ENCODE measurements around the gene ASS1. TPM values are rescaled to one million over a fixed set of nuclear protein-coding genes. Genes with fewer than 3 reads are reported as not detected.
A peak's percentile ranks its signal among the peaks of the same experiment; 100 is the strongest.

Gene ASS1
- polyA plus RNA-seq, 1 donor: 281 TPM

DNA sequence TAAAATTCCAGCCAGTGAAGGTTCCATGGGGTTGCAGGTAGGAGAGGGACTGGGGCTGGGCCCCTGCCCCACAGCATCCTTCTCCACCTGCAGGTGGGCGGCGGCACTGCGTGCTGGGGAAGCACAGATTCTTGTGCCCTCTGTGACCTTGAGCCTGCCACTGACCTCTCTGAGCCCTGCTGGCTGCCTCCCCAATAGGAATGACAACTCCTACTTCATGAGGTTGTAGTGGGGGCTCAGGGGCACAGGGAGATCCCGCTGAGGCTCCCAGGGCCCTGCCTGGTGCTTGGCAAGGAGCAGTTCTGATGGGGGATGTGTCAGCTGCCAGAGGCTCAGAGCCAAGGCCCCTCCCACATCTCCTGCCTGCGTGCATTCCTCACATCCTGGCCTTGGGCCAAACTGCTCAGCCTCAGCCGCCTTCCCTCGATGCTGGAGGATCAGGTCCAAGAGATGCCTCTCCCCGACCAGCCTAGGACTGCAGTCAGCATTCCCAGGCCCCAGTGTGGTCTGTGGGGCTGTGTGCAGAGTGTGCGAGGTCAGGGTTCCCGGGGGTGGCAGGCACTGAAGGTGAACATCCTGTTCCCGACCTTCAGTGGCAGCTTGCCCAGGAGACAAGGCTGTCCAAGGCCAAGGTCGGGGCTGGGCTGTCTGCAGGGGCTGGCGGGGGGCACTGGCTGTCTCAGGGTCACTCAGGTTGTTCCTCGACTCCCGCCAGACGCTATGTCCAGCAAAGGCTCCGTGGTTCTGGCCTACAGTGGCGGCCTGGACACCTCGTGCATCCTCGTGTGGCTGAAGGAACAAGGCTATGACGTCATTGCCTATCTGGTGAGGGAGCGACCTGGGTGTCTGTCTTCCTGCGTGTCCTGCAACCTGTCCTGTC, 7.0 kb downstream of the ASS1 start:
- DNase-seq: peak; percentile 93

DNA sequence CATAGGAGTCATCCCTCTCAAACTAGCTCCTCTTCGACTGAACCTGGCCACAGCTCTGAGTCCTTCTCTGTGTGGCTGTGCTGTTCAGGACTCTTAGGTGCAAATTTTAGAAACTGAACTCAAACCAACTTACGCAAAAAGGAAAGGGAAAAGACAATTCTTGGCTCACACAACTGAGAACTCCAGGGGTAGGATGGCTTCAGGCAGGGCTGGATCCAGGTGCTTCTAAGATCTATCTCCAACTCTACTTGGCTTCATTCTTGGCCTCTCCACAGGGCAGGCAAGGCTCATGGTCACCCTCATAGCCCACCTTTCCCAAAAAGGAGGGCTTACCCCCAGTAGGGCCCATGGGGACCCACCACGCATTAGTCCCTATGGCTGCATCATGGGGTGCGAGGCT, 8.1 kb downstream of the ASS1 start:
- no peak for DNase-seq

DNA sequence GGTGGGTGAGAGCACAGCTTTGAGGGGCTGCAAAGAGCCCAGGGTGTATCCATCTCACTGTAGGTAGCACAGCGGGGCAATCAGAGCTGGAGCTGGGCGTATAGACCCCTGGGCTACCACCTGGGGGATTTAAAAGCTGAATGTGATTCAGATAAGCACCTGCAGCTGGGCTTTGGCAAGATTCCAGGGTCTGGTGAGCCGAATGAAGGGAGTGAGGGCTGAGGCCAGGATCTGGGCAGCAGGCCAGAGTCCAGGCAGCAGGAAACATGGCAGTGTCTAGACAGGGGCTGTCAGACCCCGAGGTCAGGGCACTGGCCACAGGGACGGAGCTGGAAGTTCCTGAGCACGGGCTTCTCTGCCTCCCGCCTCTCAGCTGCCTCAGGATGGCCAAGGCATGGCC, 8.7 kb downstream of the ASS1 start:
- DNase-seq: no peak

DNA sequence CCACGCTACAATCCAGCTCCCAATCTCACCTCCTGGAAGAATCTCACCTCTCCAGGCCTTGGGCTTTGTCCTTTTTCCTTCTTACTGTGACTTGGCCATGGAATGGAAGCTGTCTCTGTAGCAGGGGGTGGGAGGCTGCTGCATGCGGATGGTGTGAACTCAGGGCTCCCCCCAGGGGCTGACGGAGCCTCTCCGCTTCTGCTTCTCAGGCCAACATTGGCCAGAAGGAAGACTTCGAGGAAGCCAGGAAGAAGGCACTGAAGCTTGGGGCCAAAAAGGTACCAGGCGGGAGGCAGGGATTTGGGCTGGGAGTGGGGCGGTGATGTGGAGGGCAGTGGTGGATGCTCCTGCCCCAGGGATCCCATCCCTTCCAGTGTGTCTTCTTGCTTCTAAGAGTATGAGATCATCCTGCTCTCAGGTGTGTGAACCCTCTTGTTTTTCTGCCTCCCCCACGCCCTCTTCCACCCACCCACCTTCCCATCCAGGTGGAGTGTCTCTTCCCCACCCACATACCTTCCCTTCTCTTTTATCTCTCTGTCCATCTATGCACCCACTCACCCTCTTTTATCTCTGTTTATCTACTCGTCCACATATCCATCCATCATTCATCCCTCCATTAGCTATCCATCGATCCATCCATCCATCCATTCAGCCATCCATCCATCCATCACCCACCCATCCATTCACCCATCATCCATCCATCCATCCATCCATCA, 9.5 kb downstream of the ASS1 start:
- DNase-seq: no peak

DNA sequence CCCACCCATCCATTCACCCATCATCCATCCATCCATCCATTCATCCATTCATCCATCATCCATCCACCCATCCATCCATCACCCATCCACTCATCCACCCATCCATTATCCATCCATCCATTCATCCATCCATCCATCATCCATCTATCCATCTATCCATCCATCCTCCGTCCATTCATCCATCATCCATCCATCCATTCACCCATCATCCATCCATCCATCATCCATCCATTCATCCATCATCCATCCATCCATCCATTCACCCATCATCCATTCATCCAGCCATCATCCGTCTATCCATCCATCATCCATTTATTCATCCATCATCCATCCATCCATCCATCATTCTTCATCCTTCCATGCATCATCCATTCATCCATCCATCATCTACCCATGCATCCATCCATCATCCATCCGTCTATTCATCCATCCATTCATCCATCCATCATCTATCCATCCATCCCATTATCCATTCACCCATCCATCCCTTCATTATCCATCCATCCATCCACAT, 10.1 kb downstream of the ASS1 start:
- no peak for DNase-seq

DNA sequence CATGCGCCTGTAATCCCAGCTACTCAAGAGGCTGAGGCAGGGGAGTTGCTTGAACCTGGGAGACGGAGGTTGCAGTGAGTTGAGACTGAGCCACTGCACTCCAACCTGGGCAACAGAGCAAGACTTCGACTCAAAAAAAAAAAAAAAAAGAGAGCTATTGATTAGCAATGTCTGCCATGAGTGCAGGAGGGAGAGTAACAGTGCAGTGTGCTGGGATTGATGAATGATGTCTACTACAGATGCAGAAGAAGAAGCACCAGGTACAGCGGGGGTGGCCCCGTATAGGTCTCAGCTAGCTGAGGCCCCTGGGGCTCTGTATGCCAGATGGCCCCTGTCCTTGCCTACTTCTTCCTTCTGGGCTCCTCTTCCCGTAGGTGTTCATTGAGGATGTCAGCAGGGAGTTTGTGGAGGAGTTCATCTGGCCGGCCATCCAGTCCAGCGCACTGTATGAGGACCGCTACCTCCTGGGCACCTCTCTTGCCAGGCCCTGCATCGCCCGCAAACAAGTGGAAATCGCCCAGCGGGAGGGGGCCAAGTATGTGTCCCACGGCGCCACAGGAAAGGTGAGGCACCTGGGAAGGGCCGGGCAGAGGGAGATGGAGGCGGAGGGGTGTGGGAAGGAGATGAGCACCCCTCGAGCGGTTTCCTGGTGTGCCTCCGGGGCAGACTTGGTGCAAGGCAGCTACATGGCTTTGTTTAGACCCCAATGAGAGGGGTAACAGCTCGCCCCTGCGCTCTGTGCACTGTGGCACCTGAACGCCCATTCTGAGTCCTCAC, 13.5 kb downstream of the ASS1 start:
- DNase-seq: no peak

DNA sequence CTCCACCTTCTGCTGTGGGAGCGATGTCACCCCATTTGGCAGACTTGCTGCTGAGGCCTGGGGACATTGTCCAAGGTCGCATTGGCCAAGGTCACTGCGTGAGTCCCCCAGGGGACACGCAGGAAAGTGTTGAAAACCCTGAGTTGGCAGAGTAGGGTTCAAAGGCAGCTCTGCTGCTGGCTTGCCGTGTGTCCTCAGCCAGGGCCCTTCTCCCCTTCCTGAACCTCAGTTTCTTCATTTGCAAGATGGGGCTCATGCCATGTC, 14.0 kb downstream of the ASS1 start:
- DNase-seq: no peak

DNA sequence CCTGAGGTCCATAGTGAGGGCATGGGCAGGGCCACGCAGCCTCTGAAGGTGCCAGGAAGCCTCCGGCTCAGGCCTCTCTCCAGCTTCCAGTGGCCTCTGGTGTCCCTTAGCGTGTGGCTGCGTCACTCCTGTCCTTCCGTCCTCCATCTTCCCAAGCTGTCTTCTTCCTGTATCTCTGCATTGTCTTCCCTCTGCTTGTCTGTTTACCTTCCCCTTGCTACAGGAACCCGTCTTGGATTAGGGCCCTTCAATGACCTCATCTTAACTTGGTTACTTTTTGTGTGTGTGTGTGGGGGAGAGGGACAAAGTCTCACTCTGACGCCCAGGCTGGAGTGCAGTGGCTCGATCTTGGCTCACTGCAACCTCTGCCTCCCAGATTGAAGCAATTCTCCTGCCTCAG, 14.4 kb downstream of the ASS1 start:
- DNase-seq: no peak

DNA sequence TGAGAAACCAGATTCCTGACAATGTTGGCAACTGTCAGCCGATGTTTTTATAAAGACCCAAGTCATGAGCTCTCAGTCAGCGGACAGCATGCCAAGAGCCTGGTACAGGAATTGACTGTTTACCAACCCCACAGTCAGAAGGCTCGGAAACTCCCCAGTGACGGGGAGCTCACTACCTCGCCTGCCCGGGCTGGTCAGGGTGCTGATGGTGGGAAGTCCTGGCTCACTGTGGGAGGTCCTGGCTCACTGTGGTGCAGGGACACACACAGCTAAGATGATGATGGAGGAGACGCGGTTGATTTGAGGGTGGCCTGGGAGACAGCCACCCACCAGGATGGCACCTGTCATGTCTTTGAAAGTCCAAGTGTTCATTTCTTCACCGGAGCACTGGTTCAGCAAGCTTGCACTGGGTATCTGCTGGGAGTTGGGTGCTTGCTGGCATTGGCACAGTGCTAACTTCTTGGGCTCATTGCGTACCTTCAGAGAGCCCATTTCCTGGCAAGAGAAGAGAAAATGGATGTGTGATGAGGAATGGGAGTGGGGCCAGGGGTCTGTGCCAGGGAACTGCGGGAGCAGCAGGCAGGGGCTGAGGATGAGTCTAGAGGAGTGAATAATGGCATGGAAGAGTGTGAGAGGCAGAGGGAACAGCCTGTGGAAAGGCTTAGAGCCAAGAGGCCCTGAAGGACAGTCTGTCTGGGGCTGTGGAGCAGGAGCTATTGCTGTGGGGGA, 15.3 kb downstream of the ASS1 start:
- DNase-seq: no peak

DNA sequence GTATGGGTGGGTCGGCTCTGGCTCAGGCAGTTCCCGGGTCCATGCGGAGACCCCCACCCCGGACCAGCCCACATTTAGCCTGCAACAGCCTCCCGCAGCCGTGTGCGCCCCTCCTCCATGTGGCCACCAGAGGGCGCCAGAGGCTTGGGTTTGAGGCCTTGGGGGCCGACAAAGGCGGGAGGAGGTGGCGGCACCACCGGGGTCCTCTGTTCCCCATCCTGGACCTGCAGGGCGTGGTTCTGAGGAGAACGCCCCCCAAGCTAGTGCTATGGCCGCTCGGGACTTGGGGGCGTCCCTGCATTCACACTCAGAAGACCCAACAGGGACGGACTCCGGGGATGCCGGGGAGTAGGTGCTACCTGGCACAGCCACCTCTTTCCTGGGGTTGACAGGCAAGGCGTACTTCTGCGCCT, 16.5 kb downstream of the ASS1 start:
- DNase-seq: no peak

DNA sequence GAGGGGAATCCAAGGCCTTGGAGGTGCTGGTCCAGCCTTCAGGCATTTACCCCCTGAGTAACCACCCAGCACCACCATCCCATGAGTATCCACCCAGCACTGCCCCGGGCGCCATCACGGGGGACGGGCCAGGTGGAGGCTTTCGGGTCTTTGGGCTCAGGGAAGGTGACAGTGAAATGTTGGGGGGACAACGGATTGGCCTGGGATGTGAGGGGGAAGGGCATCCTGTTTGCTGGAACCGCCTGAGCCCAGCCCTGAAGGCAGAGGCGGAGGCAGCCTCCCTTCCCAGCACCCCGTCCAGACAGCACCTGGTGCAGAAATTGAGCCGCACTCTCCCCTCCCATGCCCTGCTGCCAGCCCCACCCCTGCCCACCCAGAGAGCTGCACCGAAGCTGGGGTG, 17.0 kb downstream of the ASS1 start:
- DNase-seq: no peak

DNA sequence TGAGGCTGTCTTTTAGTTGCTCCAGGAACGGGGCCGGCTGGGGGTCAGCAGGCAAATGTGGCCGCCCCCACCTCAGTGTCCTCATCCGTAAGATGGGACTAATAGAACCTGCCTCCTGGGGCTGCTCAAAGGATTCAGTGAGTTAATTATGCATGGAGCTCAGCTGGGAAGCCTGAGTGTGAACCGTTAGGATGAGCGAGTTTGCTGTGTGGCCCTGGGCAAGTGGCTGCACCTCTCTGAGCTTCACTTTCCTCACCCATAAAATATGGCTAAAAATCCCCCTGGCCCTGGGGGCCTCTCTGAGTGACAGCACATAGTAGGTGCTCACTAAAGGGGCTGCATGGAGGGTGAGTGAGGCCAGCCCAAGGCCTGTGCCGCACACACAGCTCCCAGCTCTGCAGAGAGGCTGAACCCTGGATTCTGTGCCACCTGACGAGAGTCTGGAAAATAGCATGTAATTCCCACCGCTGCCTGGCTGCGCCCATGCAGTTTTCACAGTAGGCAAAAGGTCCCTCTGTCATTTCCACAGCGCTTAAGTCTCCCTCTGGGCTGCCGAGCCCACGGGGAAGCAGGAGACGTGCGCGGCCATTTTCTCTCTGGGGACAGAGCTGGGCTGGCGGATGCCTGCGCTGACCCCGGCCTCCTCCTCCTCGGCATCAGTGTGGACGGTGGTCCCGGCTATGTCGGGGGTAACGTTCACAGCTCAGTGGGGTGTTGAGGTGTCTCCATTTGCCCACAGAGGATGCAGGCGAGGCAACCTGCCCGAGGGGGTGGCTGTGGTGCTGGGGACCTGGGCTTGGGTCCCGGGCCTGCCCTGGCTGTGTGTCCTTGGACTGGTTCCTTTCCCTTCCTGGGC, 18.2 kb downstream of the ASS1 start:
- no peak for DNase-seq

DNA sequence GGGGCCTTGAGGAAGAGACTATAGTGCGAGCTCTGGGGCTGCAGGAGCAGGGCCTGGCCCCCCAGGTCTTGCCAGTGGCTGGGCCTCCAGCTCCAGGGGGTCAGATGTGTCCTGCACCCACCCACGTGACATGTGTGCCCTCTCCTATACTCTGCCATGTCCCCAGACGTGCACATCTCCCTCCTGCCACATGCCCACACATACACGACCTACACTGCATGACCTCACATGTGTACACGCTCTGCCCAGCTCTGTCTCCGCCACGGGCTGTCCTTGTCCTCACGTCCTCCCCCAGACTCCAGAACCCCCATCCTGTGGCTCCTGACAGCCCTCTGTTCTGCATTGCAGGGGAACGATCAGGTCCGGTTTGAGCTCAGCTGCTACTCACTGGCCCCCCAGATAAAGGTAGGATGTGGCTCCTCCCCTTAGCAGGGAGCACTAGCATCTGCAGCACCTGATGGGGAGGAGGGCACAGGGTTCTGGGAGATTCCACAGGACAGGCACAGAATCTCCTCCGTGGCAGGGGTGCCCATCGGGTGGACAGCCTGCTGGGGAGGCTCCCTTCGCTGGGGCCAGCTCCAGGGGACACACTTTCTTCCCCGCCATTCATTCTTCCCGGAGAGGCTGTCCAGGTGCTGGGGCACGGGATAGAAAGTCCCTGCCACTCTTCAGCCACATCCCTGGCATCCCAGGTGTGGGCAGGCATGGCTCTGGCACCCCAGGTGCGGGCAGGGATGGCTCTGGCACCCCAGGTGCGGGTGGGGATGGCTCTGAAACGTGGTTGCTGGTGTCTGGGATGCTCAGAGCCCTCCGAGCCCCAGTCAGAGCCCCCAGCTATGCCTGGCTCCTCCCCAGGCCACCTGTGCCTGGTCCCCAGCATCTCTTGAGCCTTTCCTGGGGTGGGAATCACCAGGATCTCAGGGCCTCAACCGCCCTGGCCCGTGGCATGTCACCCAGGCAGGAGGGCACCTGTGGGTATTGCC, 19.3 kb downstream of the ASS1 start:
- no peak for DNase-seq

DNA sequence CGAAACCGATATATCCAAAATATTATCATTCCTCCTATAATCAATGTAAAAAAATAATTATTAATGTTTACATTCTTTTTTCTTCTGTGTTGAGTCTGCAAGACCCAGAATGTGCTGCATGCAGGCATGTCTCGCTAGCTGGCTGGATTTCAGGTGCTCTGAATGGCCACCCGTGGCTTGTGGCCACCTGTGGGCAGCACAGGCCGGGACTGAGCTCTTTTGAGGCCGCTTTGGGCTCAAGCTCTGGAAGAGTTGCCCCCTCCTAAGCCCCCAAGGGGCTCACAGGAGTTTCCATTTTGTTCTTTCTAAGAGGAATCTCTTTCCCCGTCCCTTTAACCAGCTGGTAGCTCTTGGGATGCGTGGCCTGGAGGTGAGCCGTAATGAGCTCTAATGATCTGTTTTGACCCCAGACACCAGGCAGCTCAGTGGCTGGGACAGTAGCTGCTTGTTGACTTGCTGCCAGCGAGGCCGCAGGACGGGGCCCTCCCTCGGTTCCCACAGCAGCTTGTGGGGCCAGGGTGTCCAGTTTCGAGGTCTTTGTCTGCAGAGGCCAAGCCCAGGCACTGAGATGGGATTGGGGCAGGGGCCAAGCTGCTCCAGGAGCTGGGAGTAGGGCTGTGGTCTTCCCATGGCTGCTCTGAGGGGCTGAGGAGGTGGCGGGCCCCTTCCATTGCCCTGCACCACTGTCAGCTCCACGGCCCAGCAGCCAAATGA, 20.8 kb downstream of the ASS1 start:
- DNase-seq: no peak

DNA sequence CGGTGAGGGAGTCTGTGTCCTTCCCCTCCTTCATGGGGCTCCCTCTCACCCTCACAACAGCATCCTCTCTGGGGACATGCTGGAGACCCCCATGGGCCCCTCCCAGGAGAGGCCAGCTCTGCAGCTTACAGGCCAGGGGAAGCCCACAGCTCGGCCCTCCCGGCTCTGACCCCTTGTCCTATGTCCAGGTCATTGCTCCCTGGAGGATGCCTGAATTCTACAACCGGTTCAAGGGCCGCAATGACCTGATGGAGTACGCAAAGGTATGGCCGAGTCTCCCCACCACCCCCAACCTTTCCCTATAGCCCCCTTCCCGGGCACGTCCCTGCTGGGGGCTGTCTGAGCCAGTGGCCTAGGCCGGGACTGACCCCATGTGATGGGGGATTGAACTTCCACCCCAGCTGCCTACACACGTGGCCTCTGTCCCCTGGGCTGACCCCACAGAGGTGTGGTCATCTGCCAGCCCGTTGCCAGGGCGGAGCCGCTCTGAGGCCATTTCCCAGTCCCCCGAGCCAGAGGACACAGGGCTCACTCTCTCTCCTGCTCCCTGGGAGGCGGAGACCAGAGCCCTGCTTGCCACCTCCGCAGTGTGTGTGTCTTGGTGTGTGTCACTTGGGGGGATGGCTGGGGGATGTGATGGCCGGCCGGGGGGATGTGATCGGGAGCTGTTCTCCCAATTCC, 21.9 kb downstream of the ASS1 start:
- no peak for DNase-seq

DNA sequence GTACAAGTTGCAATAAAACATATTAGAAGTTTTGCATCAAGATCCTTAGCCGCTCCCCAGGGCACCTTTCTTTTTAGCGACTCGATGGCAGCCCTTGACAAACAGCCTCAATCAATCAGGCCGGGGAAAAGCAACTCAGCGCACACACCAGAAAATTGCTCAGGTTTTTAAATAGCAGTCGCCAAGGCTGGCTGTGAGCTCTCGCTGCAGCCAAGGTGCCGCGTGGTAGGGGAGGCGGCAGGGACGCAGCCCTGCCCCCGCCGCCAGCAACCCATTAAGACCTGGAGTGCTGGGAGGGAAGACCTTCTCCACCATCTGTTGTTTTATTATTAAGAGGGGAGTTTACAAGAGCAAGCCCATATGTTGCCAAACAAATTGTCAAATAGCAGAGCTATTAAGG, 22.6 kb downstream of the ASS1 start:
- DNase-seq: no peak

DNA sequence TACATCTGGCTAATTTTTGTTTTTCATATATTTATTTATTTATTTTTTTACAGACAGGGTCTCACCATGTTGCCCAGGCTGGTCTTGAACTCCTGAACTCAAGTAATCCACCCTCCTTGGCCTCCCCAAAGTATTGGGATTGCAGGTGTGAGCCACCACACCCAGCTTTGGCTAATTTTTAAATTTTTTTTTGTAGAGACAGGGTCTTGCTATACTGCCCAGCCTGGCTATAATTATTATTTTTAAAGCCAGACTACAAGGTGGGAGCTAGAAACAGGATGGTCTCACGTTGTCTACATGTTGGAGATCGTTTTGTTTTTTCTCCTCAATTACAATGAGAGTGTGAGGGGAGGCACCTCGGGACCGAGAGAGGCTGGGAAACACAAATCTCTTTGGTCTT, 23.8 kb downstream of the ASS1 start:
- no peak for DNase-seq

DNA sequence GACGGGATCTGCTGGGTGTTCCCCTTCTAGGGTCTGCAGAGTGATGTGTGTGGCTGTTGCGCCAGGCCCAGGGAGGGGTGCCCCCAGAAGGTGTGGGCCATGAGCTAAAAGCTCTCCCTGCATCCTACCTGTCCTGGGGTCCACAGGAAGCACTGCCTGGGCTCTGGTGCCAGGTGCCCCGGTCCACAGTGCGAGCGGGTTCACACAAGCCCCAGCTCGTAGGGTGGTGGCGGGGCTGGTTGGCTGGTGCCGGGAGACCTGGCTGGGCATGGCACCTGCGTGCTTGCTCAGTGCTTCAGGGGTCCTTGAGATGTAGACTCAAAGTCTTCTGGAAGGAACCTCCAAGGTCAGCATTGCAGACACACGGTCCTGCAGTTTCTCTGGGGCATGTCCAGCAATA, 25.5 kb downstream of the ASS1 start:
- no peak for DNase-seq

DNA sequence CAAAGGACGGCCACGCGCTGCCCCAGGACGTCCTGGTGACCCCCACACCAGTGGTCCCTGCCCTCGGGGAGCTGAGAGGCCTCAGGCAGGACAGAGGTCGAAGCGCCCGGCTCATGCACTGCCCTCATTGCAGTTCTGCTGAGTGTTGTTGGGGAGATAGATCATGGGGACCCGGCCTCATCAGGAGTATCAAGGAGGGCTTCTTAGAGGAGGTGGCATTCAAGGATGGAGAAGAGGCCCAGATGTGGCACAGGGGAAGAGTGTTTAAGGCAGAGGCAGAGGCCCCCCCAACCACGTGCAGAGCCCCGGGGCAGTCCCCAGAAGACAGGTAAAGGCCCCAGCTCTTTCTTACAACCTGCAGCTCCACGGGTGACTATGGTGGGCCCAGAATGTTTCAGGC, 26.2 kb downstream of the ASS1 start:
- DNase-seq: no peak
